ENCODE results near the gene DACH1.
"Not testable (repeated sequence)": the region's sequence is repeated elsewhere in the genome, so short reads cannot be mapped to it uniquely, and the experiment has no call there.

Gene DACH1

DNA sequence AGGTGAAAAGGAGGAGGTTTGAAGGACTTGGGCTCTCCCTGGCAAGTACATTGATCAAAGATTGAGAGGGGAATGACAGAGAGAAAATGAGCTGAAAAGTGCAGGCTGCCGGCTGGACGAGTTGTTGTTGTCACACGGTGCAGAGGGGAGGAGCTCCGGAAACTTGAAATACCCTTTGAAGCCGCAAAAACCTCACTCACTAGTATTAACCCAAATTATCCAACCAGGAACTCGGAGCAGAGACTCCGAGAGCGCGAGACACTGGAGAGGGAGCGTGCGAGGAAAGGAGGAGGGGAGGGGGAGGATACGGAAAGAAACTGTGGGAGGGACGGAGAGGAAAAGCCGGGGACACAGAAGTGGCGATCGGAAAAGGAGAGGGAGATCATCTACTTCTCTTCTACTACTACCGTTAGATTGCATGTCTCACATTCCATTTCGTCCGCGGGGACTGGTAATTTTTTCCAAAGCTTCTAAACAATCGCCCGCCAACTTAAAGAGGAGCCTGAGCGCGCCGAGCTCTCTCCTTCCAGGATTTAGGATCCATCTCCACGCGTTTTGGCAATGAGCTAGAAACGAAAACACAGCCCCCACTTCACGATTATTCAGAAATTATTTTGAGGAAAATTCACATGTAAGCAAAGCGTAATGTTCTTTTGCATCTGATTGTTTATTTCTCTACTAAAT lies at the start of gene DACH1:
DACH1 (minus strand) TSS at position 74 of the 684 bp plus-strand sequence.
- DNase-seq, result peak; percentile 14

DNA sequence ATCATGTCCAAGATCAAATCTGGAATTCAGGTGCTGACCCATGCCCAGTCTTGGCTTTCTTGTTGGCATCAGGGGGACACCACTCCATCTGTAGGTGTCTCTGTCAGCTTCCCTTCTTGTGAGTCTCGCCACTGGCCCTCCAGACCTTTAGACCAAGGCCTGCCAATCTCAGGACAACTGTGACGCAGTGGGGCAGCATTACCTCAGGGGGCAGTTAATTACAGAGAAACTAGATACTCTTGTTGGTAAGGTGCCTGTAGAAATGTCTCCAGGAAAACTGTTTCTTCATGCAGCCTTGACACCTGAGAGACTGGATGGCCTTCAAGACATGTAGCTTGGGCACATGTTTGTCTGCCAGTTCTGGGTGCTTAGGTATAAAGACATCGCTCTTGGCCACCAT lies 46.7 kb upstream of the DACH1 start:
- DNase-seq, result no peak

DNA sequence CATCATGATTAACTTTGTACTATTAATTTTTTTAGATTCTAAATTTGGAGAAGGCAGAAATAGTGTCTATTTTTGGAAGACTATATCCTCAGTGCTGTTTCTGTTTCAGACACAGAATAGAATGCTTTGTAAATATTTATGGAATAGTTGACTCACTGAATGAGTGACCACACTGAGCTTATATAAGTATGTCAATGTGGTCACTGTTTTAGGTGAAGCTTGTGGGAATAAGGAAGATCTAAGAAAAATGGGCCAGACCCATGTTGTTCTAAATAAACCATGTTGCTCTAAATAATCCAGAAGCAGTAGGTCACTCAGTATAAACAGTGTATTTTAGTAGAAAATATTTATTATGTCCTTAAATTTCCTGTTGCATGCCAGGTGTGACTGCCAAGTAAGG lies 45.5 kb upstream of the DACH1 start:
- DNase-seq, result no peak

DNA sequence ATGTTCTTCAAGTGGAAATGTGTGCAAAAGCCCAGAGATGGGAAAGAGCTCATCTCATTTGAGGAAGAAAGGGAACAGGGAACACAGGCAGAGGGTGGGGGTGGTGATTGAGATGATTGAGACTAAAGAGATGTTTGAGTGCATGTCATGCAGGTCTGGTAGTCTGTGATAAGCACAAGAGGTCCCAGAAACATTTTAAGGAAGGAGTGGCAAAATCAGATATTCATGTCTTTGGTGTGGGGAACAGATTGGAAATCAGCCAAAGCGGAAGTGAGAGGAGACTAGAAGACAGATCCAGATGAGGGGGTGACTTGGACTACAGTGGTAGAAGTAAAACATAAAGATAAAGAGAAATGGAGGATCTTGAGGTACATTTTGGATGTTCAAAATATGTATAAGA lies 39.4 kb upstream of the DACH1 start:
- no peak for DNase-seq

DNA sequence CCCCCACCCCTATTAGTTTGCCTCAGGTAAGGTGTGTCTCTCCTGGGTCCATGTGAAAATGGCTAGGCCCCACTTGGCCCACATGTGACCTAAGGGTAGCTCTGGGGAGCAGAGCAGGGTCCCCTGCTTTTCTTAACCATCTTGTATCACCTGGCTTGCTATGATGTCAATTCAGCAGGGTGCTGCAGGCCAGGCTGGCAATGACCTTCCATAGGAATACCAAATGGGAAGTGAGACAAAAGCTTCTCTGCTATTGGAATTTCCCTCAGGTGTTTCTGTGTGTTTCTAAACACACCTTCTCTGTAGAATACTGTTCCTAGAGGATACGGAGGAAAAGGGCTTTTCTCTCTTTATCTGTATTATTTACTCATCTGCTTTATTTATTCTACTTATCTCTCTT lies 35.7 kb upstream of the DACH1 start:
- DNase-seq, result no peak

DNA sequence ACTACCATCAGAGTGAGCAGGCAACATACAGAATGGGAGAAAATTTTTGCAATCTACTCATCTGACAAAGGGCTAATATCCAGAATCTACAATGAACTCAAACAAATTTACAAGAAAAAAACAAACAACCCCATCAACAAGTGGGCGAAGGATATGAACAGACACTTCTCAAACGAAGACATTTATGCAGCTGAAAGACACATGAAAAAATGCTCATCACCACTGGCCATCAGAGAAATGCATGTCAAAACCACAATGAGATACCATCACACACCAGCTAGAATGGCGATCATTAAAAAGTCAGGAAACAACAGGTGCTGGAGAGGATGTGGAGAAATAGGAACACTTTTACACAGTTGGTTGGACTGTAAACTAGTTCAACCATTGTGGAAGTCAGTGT lies 26.5 kb upstream of the DACH1 start:
- DNase-seq, result not testable (repeated sequence)

DNA sequence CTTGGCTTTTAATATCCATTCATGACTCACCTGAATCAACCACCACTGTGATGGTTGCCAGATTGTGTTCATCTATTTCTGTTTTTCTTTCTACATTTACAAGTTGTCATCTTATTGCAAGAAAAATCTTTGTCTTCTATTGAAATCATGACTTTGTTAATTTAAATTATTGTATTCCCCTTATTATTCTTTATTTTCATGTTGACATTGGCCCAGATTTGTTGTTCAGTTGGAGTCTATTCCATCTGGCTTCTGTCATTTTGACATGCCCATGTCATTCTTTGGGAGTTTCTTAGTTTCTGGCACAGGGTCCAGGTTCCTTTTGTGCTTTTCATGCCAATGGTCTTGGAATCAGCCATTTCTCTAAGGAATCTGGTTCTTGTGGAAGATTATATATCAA lies 19.9 kb upstream of the DACH1 start:
- no peak for DNase-seq

DNA sequence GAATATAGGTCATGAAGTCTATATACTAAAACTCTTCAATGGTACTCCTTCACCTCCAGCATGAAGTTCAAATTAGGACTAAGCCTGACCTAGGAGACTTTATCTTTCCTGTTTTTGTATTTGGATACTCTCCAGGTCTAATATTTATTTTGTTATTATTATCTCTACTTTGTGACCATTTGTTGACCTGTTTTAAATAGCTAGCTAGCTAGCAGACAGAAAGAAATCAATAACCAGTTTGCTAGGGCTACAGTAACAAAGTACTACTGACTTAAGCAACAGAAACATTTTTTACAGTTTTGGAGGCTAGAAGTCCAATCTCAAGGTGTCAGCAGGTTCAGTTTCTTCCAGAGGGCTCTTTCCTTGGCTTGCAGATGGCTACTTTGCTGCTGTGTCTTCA lies 15.1 kb upstream of the DACH1 start:
- no peak for DNase-seq

DNA sequence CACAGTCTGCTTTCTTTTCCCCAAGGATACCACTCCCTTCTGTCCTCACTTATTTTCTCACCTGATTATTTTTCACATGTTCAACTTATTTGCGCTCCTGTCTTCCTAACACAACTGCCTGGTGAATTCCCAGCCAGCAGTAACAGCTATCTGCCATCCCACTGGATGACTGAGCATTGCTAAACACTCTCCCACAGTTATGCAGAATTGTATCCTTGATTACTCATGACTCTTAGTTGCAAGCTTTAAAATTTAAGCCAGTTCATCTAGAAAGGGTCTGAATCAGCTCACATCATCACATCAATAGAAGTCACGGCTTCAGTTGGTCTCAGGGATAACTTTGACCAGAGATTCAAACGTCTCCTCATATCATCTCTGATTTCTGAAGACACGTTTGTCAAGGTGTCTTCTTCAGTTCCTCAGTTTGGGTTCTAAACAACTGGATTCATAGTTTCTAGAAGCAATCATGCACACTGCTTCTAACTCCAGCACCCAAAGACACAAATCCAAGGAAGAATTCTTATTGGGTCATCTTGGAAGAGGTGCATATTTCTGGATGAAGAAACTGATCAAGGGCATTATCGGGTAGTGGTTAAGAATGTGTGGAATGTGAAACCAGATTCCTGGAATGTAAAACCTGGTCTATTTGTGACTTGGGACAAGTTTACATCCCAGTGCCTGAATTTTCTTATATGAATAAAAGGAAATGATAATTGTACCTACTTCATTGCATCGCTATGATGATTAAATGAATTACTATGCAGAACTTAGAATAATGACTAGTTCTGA lies 13.9 kb upstream of the DACH1 start:
- DNase-seq, result no peak

DNA sequence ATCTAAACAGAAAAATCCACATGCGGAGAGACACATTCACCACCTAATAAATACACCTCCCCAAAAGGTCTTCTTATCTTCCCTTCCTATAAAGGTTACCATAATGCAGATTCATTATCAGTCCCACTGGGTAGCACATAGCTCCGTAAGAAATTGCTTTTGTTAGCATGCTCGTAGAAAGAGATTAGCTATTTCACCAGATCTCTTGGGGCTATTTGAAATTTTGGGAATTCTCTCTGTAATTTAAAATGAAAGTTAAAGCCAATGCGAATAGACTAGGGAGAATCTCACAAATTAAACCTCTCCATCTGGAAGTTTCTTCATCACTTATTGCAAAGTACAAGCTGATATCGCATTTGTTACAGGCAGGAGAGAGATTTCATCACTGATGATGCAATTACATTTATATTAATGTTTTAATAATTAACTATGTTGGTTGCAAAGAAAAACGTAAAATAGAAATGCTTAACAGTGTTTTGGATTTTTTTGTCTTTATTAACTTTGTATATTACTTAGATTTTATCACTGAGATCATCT lies 12.9 kb upstream of the DACH1 start:
- no peak for DNase-seq

DNA sequence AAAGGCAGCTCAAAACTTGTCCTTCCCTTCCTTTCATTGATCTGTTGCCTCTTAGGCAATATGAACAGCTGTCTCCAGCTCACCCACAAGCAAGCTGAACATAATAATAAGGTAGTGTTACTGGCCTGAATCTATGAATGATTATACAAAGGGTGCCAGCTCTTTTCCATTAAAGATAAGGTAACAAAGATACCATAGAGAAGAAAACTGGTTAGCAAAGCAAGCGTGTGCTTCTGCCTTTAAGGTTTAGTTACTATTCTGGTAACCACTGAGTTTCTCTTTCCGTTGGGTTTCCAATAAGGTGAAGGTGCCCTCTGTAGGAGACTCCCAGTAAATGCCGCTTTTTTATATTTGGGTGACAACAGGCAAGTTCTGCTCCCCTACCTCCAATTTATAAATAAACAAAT lies 12.1 kb upstream of the DACH1 start:
- peak; percentile 52 for DNase-seq

DNA sequence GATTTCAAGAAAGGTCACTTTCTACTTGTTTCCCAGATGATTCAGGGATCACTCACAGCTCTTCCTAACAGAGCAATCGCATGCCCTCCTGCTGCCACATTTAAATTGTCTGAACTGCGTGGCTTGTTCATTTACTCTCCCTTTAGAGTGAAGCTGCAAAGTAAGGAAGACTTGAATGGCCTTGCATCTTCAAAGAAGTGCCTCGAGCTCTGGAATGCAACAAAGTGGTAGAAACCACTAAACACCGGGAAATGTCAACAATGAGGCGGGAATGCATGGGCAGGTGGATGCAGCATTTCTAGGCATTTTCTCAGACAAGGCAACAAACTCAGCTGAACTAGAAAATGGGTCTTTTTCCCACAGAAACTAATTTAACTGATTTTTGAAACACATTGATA lies 10.3 kb upstream of the DACH1 start:
- no peak for DNase-seq

DNA sequence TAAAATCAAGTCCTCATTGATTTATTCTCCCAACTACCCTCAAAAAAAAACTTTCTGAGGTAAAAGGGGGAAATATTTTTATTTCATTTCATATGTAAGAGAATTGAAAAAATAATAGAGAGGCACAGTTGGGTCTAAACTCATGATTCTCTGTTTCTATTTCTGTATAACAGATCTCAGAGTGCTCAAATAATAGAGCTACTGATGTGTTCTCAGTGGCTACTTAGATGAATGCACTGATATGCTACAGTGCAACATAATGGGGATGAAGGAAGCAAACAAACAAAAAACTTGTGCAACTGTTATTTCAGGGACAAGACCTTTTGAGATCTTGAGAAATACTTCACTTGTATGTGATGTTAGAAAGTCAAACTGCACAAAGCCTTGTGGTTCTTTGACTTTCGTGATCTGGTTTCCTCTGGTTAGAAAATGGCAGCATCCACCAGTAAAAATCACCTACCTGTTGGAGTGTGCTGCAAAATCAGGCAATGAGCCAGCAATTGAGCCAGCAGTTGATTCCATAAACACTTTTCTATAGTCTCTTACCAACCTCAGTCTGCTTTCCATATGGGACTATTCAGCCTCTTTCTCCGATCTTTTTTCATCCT lies 9.7 kb upstream of the DACH1 start:
- DNase-seq, result no peak

DNA sequence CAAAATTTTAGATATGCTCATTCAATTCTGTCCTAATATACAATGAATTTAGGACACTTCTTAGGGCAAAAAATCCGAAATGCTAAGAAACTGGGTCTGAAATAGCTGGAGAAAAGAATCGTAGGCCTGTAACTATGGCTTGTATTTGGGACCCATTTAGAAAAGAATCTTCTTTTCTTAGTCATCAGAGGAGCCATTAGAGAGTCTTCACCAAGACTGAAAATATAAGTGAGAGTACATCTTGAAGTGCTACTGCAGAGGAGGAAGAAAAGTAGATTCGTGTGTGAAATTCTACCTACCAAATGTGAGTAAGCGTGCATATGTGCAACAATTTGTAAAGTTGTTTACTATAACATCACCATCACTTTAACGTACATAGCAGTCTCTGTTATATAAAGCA lies 8.8 kb upstream of the DACH1 start:
- no peak for DNase-seq

DNA sequence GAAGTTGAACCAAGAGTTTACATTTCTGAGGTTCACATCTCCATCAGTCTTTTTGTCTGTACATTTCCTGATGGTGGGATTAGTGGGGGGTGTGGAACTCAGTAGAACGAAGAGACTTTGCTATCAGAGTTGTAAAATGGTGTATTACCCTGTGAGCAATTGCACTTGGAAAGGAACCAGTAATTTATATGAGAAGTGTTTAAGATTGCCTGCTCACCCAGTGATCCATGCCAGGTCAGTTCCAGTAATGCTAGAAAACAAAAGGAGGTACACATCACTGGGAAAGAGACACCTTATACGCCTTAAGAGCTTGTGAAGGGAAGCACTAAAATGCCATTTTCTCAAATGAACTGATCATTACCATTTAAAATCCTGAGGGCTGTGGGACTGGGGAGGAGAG lies 7.5 kb upstream of the DACH1 start:
- no peak for DNase-seq

DNA sequence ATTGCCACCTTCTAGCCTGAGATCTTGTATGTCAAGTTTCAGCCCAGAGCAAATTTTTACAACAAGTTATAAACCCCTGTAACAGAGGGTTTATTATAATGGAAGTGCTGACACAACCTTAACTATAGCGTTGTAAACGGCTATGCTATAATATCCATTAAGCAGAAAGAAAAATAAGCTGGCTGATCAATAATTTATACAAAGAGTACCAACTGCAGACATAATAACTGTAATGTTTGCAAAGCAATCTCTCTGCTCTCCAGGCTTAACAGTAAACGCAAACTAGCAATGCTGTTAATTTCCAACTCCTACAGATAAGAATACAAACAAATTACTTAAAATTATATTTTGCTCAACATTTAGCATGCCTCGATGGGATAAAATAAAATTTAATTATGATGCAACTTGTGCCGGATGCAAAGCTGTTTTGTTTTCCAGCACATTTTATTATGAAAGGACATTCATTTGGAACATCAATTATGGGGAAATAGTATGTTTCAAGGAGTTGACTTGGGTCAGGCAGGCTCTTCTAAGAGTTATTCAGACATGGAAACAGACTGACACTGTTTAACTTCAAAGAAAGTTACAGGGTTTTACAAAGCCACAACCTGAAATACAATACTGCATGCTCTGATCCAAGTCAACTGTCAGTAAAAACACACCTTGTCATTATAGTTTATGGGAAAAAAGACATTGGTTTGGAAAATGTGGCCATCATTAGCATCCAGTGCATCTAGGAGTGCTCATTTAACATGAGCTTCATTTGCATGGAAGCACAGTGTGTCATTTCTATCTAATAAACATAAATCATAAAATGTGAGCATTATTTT lies 6.6 kb upstream of the DACH1 start:
- no peak for DNase-seq

DNA sequence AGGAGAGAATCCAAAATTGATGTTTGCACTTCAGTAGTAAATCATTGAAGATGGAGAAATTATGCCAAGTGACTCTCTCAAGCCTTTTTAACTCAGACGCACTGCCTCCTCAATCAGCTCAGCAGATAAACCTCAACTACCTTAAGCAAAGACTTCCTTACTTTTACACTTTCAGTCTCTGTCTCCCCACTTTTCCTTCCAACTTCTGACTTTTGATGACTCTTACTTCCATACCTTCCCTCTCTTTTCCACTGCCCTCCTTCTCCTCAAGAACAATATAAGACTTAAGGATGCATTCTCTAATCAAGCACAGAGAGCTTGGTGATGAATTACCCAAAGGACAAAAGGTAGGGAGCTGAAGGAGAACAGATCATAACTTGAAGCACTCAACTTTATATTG lies 4.8 kb upstream of the DACH1 start:
- no peak for DNase-seq

DNA sequence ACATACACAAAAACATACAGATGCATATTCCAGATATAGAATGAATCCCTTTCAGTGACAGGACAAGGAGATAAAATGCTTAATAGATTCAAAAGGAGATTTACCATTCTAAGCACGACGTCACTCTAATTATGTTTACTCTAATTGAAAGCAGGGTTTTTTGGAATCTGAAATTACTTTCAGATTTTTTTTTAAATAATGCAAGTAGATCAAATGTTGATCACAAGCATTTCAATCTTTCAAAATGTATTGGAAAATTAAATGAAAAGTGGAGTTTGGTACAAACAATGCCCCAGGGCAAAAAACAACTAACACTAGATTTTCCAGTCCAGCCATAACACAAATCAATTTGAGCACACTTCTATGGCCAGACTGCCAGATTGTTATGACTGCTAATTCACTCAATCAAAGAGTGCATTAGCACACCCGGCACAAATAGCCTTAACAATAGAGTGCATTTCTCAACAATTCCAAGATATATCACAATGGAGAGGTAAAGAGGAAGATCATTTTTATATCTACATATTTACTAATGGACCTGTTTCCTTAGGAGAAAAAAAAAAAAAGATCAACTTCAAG lies 4.3 kb upstream of the DACH1 start:
- no peak for DNase-seq

DNA sequence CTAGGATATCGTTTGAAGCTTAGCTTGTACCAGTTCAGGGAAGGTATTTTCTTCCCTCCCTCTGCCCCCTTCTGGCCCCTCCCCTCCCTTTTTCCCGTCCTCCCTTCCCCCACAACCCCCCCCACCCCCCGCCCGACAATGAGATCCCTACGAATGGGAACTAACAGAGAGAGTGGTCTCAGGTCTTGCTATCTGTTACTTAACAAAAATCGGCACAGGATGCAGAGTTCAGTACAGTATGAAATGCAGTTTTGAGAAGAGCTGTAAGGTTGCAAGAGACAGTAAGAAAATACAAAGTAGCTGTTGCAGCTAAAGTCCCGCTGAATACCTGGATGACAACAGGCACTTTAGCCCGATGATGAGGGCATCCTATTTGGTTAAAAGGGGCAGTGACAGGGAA lies 3.1 kb upstream of the DACH1 start:
- no peak for DNase-seq

DNA sequence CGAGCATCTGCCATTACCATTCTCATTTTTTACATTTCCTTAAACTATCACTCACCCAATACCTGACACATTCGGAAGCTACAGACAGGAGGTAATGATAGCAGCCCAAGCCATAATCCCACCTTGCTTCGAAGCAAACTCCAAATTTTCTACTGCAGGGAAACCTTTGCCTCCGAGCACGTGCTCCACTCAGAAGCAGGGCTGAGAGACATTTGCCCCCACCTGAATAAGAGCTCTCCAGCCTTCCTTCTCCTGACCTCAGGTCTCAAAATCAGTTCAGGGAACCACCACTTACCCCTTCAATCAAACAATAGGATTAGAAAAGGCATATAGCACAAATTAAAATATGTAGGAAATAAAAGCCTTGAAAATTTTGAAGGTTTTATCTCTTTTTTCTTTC lies 2.3 kb upstream of the DACH1 start:
- no peak for DNase-seq

DNA sequence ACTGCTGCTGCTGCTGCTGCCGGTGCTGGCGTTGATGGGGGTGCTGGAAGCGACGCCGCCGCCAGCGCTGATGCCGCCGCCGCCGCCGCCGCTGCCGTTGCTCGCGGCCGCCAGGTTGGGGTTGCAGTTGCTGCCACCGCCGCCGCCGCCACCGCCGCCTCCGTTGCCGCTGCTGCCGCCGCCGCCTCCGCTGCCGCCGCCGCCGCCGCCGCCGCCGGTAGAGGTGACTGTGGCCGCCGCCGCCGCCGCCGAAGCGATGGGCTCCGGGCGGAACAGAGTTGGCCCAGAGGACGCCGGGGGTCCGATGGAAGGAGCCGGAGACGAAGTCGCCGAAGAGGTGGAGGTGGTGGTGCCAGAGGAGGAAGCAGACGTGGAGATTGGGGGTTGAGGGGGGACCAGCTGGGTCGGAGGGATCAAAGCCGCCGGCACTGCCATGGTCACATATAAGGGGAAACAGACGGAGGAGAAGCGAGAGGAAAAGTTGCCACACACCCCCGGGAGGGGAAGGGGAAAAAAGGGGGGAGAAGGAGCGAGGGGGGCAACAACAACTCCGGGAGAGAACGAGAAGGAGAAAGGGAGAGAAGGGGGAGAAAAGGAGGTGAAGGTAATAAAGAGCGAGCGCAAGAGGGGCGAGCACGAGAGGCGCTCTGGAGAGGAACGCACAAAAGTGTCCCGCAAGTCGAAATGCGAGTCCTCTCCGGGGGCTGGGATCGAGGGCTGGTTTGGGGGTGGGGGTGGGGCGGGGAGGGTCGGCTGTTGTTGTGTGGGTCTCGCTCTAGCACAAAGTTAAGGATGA lies 471 bp downstream of the DACH1 start:
- peak; percentile 10 for DNase-seq

DNA sequence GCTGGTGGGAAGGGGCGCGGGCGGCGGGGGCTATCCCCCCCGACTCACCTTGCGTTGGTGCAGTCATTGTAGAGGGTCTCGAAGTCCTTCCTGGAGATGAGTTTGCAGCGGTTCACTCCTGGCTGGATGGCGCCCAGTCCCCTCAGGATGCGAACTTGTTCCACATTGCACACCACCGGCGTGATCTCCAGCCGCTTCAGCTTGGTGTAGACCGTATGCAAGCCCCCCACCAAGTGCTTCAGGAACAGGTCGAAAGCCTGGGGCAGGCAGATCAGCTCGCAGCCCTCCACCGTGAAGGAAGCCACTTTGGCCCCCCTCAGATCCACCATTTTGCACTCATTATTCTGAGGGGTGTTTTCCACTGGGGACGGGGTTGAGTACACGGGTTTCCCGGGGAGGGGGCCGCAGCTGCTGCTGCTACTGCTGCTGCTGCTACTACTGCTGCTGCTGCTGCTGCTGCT lies 1.1 kb downstream of the DACH1 start:
- DNase-seq, result no peak
